Measurements from ENCODE around the gene SLC22A13.

DNA sequence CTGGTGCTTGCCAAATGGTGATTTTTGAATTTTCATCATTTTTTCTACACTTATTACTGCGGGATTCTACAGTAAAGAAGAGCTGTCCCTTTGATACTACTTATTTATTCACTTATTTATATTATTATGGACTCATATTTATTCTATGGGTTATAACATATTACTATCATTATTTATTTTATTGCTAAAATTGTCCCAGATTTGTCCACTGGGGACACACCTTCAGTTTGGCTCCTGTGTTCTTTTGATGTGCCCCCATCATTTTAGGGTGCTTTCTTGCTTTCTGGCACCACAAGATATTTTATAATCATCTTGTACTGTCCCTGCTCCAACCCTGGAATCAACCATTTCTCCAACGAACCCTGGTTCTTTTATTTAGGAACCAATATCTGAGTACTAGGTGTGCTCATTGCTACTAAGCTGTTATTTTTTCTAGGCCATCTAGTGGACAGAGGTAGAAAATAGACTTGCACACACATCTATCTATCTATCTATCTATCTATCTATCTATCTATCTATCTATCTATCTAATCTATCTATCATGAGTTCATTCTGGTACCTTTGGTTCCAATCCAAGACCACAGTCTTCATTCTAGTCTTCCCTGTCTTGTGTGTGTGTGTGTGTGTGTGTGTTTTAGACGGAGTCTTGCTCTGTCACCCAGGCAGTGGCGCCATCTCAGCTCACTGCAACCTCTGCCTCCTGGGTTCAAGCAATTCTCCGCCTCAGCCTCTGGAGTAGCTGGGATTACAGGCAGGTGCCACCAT is 32.5 kb downstream of the SLC22A13 start:
- TF ChIP-seq, protein P1, sequence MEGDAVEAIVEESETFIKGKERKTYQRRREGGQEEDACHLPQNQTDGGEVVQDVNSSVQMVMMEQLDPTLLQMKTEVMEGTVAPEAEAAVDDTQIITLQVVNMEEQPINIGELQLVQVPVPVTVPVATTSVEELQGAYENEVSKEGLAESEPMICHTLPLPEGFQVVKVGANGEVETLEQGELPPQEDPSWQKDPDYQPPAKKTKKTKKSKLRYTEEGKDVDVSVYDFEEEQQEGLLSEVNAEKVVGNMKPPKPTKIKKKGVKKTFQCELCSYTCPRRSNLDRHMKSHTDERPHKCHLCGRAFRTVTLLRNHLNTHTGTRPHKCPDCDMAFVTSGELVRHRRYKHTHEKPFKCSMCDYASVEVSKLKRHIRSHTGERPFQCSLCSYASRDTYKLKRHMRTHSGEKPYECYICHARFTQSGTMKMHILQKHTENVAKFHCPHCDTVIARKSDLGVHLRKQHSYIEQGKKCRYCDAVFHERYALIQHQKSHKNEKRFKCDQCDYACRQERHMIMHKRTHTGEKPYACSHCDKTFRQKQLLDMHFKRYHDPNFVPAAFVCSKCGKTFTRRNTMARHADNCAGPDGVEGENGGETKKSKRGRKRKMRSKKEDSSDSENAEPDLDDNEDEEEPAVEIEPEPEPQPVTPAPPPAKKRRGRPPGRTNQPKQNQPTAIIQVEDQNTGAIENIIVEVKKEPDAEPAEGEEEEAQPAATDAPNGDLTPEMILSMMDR (IDR thresholded peaks at IDR 0.05; ENCODE audit: poor library complexity, severe bottlenecking), result peak; percentile 54
- no peak for TF ChIP-seq TAF1 (IDR thresholded peaks at IDR 0.05; ENCODE audit: low read depth)

Data from neural cell (in vitro differentiated cells).